Nephron progenitor cell (in vitro differentiated cells): Measurements from ENCODE around the gene SNRNP35.
"Not testable (repeated sequence)": the region's sequence is repeated elsewhere in the genome, so short reads cannot be mapped to it uniquely, and the experiment has no call there.

Experiments
- DNase-seq: peaks from one replicate; pipeline ENCODE4 v3.0.0; 2021
- H3K27ac Mint-ChIP-seq: 2 replicates; pipeline ENCODE4 v1.8.0; 2021; ENCODE audit warnings: mild to moderate bottlenecking, moderate library complexity, mixed read lengths
- H3K27me3 Mint-ChIP-seq: 2 replicates; pipeline ENCODE4 v1.8.0; 2021; ENCODE audit warnings: mild to moderate bottlenecking, low read depth, mixed read lengths; ENCODE audit not compliant: poor library complexity
- H3K36me3 Mint-ChIP-seq: 2 replicates; pipeline ENCODE4 v1.8.0; 2021; ENCODE audit warnings: low read depth, mixed read lengths
- H3K4me1 Mint-ChIP-seq: 2 replicates; pipeline ENCODE4 v1.8.0; 2021; ENCODE audit warnings: mixed read lengths
- H3K4me3 Mint-ChIP-seq: 2 replicates; pipeline ENCODE4 v1.8.0; 2021; ENCODE audit warnings: mild to moderate bottlenecking, moderate library complexity, mixed read lengths
- H3K9me3 Mint-ChIP-seq: 2 replicates; pipeline ENCODE4 v1.8.0; 2021; ENCODE audit warnings: mild to moderate bottlenecking, moderate library complexity, mixed read lengths
- CTCF ChIP-seq: fragments of 200-600 bp; sonication (generic); IDR thresholded peaks from 2 replicates; pipeline ENCODE4 v1.5.0; 2021; ENCODE audit warnings: antibody characterized with exemption

Gene SNRNP35

GRCh38 chr12:123513805-123514204 lies 55.9 kb downstream of the SNRNP35 start:
- DNase-seq, result no peak
- no peak overlapping the region for H3K27ac Mint-ChIP-seq
- no peak overlapping the region for H3K4me3 Mint-ChIP-seq
- H3K4me1 Mint-ChIP-seq, result peaks cover 8% of the 10 kb centered on the region
- H3K36me3 Mint-ChIP-seq, result peaks cover 28% of the 10 kb centered on the region
- TF ChIP-seq CTCF, result no peak
- no peaks in the 10 kb centered on the region for H3K9me3 Mint-ChIP-seq
- H3K27me3 Mint-ChIP-seq, result no peaks in the 10 kb centered on the region

GRCh38 chr12:123514582-123515221 lies 56.8 kb downstream of the SNRNP35 start:
- not testable (repeated sequence) for H3K4me1 Mint-ChIP-seq, H3K27ac Mint-ChIP-seq, H3K4me3 Mint-ChIP-seq, H3K27me3 Mint-ChIP-seq, H3K9me3 Mint-ChIP-seq, DNase-seq
- H3K36me3 Mint-ChIP-seq, result peaks cover 37% of the 10 kb centered on the region

GRCh38 chr12:123516216-123516780 lies 58.4 kb downstream of the SNRNP35 start:
- peak; percentile 43 for DNase-seq
- H3K9me3 Mint-ChIP-seq, result no peaks in the 10 kb centered on the region
- H3K36me3 Mint-ChIP-seq, result peaks cover 53% of the 10 kb centered on the region
- peak; percentile 22 for TF ChIP-seq CTCF
- H3K4me3 Mint-ChIP-seq, result no peak overlapping the region
- H3K27me3 Mint-ChIP-seq, result no peaks in the 10 kb centered on the region
- peak overlapping the region; percentile 98 for H3K27ac Mint-ChIP-seq
- H3K4me1 Mint-ChIP-seq, result peaks cover 8% of the 10 kb centered on the region
